ENCODE measurements around the gene IRGQ.
A peak's percentile ranks its signal among the peaks of the same experiment; 100 is the strongest.
"Not testable (repeated sequence)": the region's sequence is repeated elsewhere in the genome, so short reads cannot be mapped to it uniquely, and the experiment has no call there.

IRGQ gene

GRCh38 chr19:43595999-43596841, at the start of gene IRGQ, which contains the start of gene ZNF576:
TSS of gene IRGQ (minus strand) at chr19:43596134. CDS start at chr19:43595338, 796 bp downstream.
TSS of gene ZNF576 (plus strand) at chr19:43596595. CDS start at chr19:43597109, 514 bp downstream.
- peak; percentile 99 to 100 (median 99) for DNase-seq

GRCh38 chr19:43644181-43644580, 48.2 kb upstream of the IRGQ start:
- no peak for DNase-seq

- no peak for DNase-seq
Observed at GRCh38 chr19:43643326-43643725, 47.4 kb upstream of the IRGQ start.

- no peak for DNase-seq
Observed at GRCh38 chr19:43642531-43642930, 46.6 kb upstream of the IRGQ start.

- no peak for DNase-seq
Observed at GRCh38 chr19:43641333-43641732, 45.4 kb upstream of the IRGQ start.

- DNase-seq, result no peak
Observed at GRCh38 chr19:43640424-43640757, 44.5 kb upstream of the IRGQ start.

- peak in 3 of 4 experiments; percentile 24 to 41 (median 27) for DNase-seq
Observed at GRCh38 chr19:43639519-43640423, 43.8 kb upstream of the IRGQ start, which contains the start of gene CADM4. TSS of gene CADM4 (minus strand) at chr19:43639850. CDS start at chr19:43639790, 60 bp downstream.

GRCh38 chr19:43638995-43639518, 43.1 kb upstream of the IRGQ start:
- no peak for DNase-seq

GRCh38 chr19:43638214-43638994, 42.5 kb upstream of the IRGQ start:
- no peak for DNase-seq

- DNase-seq, result no peak
Observed at GRCh38 chr19:43636121-43636683, 40.3 kb upstream of the IRGQ start.

GRCh38 chr19:43635561-43635940, 39.6 kb upstream of the IRGQ start:
- DNase-seq, result not testable (repeated sequence)

GRCh38 chr19:43634872-43635560, 39.1 kb upstream of the IRGQ start:
- DNase-seq, result no peak

- DNase-seq, result no peak
Observed at GRCh38 chr19:43634506-43634871, 38.6 kb upstream of the IRGQ start.

GRCh38 chr19:43634068-43634467, 38.1 kb upstream of the IRGQ start:
- no peak for DNase-seq

GRCh38 chr19:43633520-43633919, 37.6 kb upstream of the IRGQ start:
- DNase-seq, result no peak

- DNase-seq, result no peak
Observed at GRCh38 chr19:43631491-43631890, 35.6 kb upstream of the IRGQ start.

GRCh38 chr19:43628646-43629326, 32.9 kb upstream of the IRGQ start:
- DNase-seq, result no peak

- DNase-seq, result no peak
Observed at GRCh38 chr19:43626838-43627237, 30.9 kb upstream of the IRGQ start.

- DNase-seq, result no peak
Observed at GRCh38 chr19:43625918-43626579, 30.1 kb upstream of the IRGQ start.

- peak; percentile 70 to 78 (median 71) for DNase-seq
Observed at GRCh38 chr19:43624933-43625332, 29.0 kb upstream of the IRGQ start.
